Measurements from ENCODE around the gene FILIP1L.

Gene FILIP1L

GRCh38 chr3:100075851-100076730 is 38.2 kb downstream of the FILIP1L start:
- no peaks in the 10 kb centered on the region for H3K27me3 ChIP-seq (ENCODE audit: control insufficient read depth, insufficient read depth, low read length, poor library complexity, severe bottlenecking)
- H3K4me1 ChIP-seq (ENCODE audit: control insufficient read depth, insufficient read depth, low read length), result peaks cover 7% of the 10 kb centered on the region
- H3K27ac ChIP-seq (ENCODE audit: insufficient read depth, low read depth, low read length, poor library complexity, severe bottlenecking), result no peak overlapping the region
- no peaks in the 10 kb centered on the region for H3K36me3 ChIP-seq (ENCODE audit: control insufficient read depth, insufficient read depth, low read length)
- H3K4me3 ChIP-seq (ENCODE audit: insufficient read depth, low read depth, low read length), result no peak overlapping the region
- no peaks in the 10 kb centered on the region for H3K9me3 ChIP-seq (ENCODE audit: control insufficient read depth, low read length)
- 94 to 95% methylated on average over 3 to 4 of the region's 4 CpGs for WGBS, 2 experiments

- Histone ChIP-seq H3K4me1 (ENCODE audit: control insufficient read depth, insufficient read depth, low read length) (peaks cover 7% of the 10 kb centered on the region), H3K36me3 (ENCODE audit: control insufficient read depth, insufficient read depth, low read length) (no peaks in the 10 kb centered on the region), H3K27ac (ENCODE audit: insufficient read depth, low read depth, low read length, poor library complexity, severe bottlenecking) (no peak overlapping the region), H3K4me3 (ENCODE audit: insufficient read depth, low read depth, low read length) (no peak overlapping the region), H3K9me3 (ENCODE audit: control insufficient read depth, low read length) (no peaks in the 10 kb centered on the region), H3K27me3 (ENCODE audit: control insufficient read depth, insufficient read depth, low read length, poor library complexity, severe bottlenecking) (no peaks in the 10 kb centered on the region)
- WGBS, 2 experiments, result 86 to 89% methylated on average over 4 of the region's 4 CpGs
Observed at GRCh38 chr3:100075196-100075595, 39.1 kb downstream of the FILIP1L start.

GRCh38 chr3:100073714-100074307 is 40.5 kb downstream of the FILIP1L start:
- H3K4me1 ChIP-seq (ENCODE audit: control insufficient read depth, insufficient read depth, low read length), result peaks cover 7% of the 10 kb centered on the region
- H3K27me3 ChIP-seq (ENCODE audit: control insufficient read depth, insufficient read depth, low read length, poor library complexity, severe bottlenecking), result no peaks in the 10 kb centered on the region
- H3K9me3 ChIP-seq (ENCODE audit: control insufficient read depth, low read length), result no peaks in the 10 kb centered on the region
- no peaks in the 10 kb centered on the region for H3K36me3 ChIP-seq (ENCODE audit: control insufficient read depth, insufficient read depth, low read length)
- WGBS, 2 experiments, result 18 to 22% methylated on average over 8 to 10 of the region's 10 CpGs
- peak overlapping the region; percentile 84 for H3K27ac ChIP-seq (ENCODE audit: insufficient read depth, low read depth, low read length, poor library complexity, severe bottlenecking)
- H3K4me3 ChIP-seq (ENCODE audit: insufficient read depth, low read depth, low read length), result no peak overlapping the region

GRCh38 chr3:100073049-100073713 is 41.1 kb downstream of the FILIP1L start:
- peak overlapping the region; percentile 84 for H3K27ac ChIP-seq (ENCODE audit: insufficient read depth, low read depth, low read length, poor library complexity, severe bottlenecking)
- peaks cover 7% of the 10 kb centered on the region for H3K4me1 ChIP-seq (ENCODE audit: control insufficient read depth, insufficient read depth, low read length)
- H3K27me3 ChIP-seq (ENCODE audit: control insufficient read depth, insufficient read depth, low read length, poor library complexity, severe bottlenecking), result no peaks in the 10 kb centered on the region
- H3K36me3 ChIP-seq (ENCODE audit: control insufficient read depth, insufficient read depth, low read length), result no peaks in the 10 kb centered on the region
- no peaks in the 10 kb centered on the region for H3K9me3 ChIP-seq (ENCODE audit: control insufficient read depth, low read length)
- no peak overlapping the region for H3K4me3 ChIP-seq (ENCODE audit: insufficient read depth, low read depth, low read length)
- WGBS, 2 experiments, result 43 to 73% methylated on average over 1 of the region's 1 CpG

GRCh38 chr3:100072326-100073048 is 41.8 kb downstream of the FILIP1L start:
- Histone ChIP-seq H3K36me3 (ENCODE audit: control insufficient read depth, insufficient read depth, low read length) (no peaks in the 10 kb centered on the region), H3K27ac (ENCODE audit: insufficient read depth, low read depth, low read length, poor library complexity, severe bottlenecking) (no peak overlapping the region), H3K9me3 (ENCODE audit: control insufficient read depth, low read length) (no peaks in the 10 kb centered on the region), H3K4me3 (ENCODE audit: insufficient read depth, low read depth, low read length) (no peak overlapping the region), H3K4me1 (ENCODE audit: control insufficient read depth, insufficient read depth, low read length) (peaks cover 7% of the 10 kb centered on the region), H3K27me3 (ENCODE audit: control insufficient read depth, insufficient read depth, low read length, poor library complexity, severe bottlenecking) (no peaks in the 10 kb centered on the region)
- 90 to 97% methylated on average over 2 to 3 of the region's 3 CpGs for WGBS, 2 experiments

- H3K4me3 ChIP-seq (ENCODE audit: insufficient read depth, low read depth, low read length), result no peak overlapping the region
- H3K27me3 ChIP-seq (ENCODE audit: control insufficient read depth, insufficient read depth, low read length, poor library complexity, severe bottlenecking), result no peaks in the 10 kb centered on the region
- no peaks in the 10 kb centered on the region for H3K36me3 ChIP-seq (ENCODE audit: control insufficient read depth, insufficient read depth, low read length)
- H3K27ac ChIP-seq (ENCODE audit: insufficient read depth, low read depth, low read length, poor library complexity, severe bottlenecking), result no peak overlapping the region
- WGBS, 2 experiments, result 86 to 93% methylated on average over 3 of the region's 3 CpGs
- no peaks in the 10 kb centered on the region for H3K9me3 ChIP-seq (ENCODE audit: control insufficient read depth, low read length)
- H3K4me1 ChIP-seq (ENCODE audit: control insufficient read depth, insufficient read depth, low read length), result peaks cover 7% of the 10 kb centered on the region
Observed at GRCh38 chr3:100069472-100069871, 44.8 kb downstream of the FILIP1L start.

- Histone ChIP-seq H3K4me1 (ENCODE audit: control insufficient read depth, insufficient read depth, low read length) (peaks cover 7% of the 10 kb centered on the region), H3K9me3 (ENCODE audit: control insufficient read depth, low read length) (no peaks in the 10 kb centered on the region), H3K4me3 (ENCODE audit: insufficient read depth, low read depth, low read length) (no peak overlapping the region), H3K36me3 (ENCODE audit: control insufficient read depth, insufficient read depth, low read length) (no peaks in the 10 kb centered on the region), H3K27ac (ENCODE audit: insufficient read depth, low read depth, low read length, poor library complexity, severe bottlenecking) (no peak overlapping the region), H3K27me3 (ENCODE audit: control insufficient read depth, insufficient read depth, low read length, poor library complexity, severe bottlenecking) (no peaks in the 10 kb centered on the region)
- WGBS, 2 experiments, result 27 to 28% methylated on average over 5 of the region's 5 CpGs
Observed at GRCh38 chr3:100068826-100069225, 45.5 kb downstream of the FILIP1L start.

- Histone ChIP-seq H3K27me3 (ENCODE audit: control insufficient read depth, insufficient read depth, low read length, poor library complexity, severe bottlenecking) (no peaks in the 10 kb centered on the region), H3K4me3 (ENCODE audit: insufficient read depth, low read depth, low read length) (no peak overlapping the region), H3K36me3 (ENCODE audit: control insufficient read depth, insufficient read depth, low read length) (no peaks in the 10 kb centered on the region), H3K4me1 (ENCODE audit: control insufficient read depth, insufficient read depth, low read length) (no peaks in the 10 kb centered on the region), H3K9me3 (ENCODE audit: control insufficient read depth, low read length) (no peaks in the 10 kb centered on the region), H3K27ac (ENCODE audit: insufficient read depth, low read depth, low read length, poor library complexity, severe bottlenecking) (no peak overlapping the region)
Observed at GRCh38 chr3:100067589-100067988, 46.7 kb downstream of the FILIP1L start.

- no peaks in the 10 kb centered on the region for H3K4me1 ChIP-seq (ENCODE audit: control insufficient read depth, insufficient read depth, low read length)
- no peaks in the 10 kb centered on the region for H3K36me3 ChIP-seq (ENCODE audit: control insufficient read depth, insufficient read depth, low read length)
- no peaks in the 10 kb centered on the region for H3K9me3 ChIP-seq (ENCODE audit: control insufficient read depth, low read length)
- no peak overlapping the region for H3K4me3 ChIP-seq (ENCODE audit: insufficient read depth, low read depth, low read length)
- 88 to 94% methylated on average over 6 to 7 of the region's 7 CpGs for WGBS, 2 experiments
- no peak overlapping the region for H3K27ac ChIP-seq (ENCODE audit: insufficient read depth, low read depth, low read length, poor library complexity, severe bottlenecking)
- no peaks in the 10 kb centered on the region for H3K27me3 ChIP-seq (ENCODE audit: control insufficient read depth, insufficient read depth, low read length, poor library complexity, severe bottlenecking)
Observed at GRCh38 chr3:100063929-100064461, 50.3 kb downstream of the FILIP1L start.

Data from ectodermal cell (in vitro differentiated cells).